Regular cardiac myocyte (primary cell): ENCODE measurements around the gene STK11IP. TPM values are rescaled to one million over a fixed set of nuclear protein-coding genes. Genes with fewer than 3 reads are reported as not detected.

Experiments
- total RNA-seq: library from RNA; depleted of rRNA; stranded (reverse); fragments of >200 nt; gene quantifications from 2 replicates; pipeline ENCODE4 v1.2.3, GENCODE V29; 2014

STK11IP gene, protein sequence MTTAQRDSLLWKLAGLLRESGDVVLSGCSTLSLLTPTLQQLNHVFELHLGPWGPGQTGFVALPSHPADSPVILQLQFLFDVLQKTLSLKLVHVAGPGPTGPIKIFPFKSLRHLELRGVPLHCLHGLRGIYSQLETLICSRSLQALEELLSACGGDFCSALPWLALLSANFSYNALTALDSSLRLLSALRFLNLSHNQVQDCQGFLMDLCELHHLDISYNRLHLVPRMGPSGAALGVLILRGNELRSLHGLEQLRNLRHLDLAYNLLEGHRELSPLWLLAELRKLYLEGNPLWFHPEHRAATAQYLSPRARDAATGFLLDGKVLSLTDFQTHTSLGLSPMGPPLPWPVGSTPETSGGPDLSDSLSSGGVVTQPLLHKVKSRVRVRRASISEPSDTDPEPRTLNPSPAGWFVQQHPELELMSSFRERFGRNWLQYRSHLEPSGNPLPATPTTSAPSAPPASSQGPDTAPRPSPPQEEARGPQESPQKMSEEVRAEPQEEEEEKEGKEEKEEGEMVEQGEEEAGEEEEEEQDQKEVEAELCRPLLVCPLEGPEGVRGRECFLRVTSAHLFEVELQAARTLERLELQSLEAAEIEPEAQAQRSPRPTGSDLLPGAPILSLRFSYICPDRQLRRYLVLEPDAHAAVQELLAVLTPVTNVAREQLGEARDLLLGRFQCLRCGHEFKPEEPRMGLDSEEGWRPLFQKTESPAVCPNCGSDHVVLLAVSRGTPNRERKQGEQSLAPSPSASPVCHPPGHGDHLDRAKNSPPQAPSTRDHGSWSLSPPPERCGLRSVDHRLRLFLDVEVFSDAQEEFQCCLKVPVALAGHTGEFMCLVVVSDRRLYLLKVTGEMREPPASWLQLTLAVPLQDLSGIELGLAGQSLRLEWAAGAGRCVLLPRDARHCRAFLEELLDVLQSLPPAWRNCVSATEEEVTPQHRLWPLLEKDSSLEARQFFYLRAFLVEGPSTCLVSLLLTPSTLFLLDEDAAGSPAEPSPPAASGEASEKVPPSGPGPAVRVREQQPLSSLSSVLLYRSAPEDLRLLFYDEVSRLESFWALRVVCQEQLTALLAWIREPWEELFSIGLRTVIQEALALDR
- total RNA-seq = 11.5 and 19.4 TPM in 2 replicates

DNA sequence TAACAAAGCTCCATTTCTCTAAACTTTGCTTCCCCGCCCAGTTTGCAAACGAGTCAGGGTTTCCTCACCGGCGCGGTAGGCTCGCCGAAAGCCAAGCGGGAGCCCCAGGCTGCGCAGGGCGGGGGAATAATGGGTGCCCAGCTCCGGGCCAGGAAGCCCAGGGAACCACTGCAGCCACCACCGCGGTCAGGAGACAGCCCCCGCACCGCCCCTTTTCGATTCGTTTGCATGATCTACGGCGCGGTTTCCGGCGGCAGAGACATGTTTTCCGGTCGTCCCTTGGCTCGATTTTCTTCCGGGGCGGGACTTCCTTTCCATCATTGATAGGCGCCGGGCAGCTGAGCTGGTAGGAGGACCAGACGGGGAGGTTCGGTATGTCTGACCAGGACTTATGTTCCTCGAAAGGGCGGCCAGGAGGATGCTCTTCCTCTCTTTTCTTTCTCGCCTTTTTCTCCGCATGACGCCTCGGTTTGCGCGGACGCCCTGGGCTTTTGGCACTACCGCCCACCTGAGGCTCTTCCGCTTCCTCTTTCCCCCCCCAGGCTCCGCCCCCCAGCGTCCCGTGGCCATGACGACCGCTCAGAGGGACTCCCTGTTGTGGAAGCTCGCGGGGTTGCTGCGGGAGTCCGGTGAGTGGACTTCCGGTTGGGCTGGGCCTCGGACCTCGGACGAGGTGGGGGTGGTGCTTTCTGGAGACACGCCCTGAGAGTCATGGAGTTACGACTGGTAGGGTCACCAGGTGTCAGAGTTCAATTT lies at the start of gene STK11IP:
TSS of gene STK11IP (plus strand) at position 306 of the 756 bp plus-strand sequence. CDS start at position 569, 263 bp downstream.

DNA sequence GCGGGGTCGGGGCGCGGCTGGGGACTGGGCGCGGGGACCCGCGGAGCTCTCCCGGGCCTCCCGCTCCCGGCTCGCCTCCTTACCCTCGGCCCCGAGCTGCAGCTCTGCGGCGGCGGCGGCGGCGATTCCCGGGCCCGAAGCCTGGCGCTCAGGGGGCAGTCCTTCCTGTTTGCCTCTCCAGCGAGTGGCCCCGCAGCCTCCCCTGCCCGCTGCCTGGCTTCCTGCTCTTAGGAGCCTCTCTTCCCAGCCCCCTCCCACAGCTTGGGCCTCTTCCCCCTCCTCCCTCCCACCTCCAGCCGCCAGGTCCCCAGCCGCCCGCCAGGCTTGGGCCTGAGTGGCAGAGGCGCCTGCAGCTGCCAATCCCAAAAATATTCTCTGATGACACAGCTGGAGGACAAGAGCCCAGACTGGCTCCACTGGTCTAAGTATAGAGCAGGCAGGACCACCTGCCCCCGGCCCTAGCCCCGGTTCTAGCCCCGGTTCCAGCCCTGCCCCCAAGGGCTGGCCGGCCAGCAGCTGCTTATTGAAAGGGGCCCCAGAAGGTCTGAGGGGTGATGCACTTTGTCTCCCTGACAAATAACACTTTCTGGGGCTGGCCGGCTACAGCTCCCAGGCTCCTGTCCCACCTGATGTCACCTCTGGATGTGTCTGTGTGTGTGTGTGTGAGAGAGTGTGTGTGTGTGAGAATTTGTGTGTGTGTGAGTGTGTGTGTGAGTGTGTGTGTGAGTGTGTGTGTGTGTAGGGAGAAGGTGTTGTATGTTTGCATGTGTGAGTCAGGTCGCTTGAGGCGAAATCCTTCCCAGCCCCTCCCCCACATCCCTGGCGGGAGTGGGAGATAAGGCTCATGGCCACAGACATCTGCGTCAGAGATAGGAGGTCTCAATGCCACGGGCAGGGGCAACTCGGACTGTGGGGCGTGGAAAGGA lies 26.1 kb upstream of the STK11IP start, which contains the start of gene OBSL1:
TSS of gene OBSL1 (minus strand) at position 229 of the 926 bp plus-strand sequence. CDS start 307 bp downstream, outside the sequence.

DNA sequence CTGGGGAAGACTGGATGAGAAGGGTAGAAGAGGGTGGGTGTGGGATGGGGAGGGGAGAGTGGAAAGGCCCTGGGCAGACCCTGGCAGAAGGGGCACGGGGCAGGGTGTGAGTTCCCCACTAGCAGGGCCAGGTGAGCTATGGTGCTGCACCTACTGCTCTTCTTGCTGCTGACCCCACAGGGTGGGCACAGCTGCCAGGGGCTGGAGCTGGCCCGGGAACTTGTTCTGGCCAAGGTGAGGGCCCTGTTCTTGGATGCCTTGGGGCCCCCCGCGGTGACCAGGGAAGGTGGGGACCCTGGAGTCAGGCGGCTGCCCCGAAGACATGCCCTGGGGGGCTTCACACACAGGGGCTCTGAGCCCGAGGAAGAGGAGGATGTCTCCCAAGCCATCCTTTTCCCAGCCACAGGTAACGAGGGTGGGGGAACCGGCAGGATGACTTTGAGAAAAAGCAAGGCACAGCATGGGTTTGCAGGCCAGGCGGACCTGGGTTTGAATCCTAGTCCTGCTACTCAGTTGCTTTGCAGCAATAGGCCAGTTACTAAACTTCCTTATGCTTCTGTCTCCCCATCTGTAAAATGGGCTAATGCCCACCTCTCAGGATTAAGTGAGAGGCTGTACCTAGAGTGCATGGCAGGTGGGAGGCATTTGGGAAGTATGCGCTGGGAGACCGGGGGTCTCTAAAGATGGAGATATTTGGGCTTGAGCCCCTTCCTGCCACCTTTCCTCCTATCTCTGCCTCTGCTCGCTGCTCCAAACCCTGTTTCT lies 25.2 kb upstream of the STK11IP start, which contains the start of gene INHA:
TSS of gene INHA (plus strand) at position 74 of the 765 bp plus-strand sequence. CDS start at position 139, 65 bp downstream.

DNA sequence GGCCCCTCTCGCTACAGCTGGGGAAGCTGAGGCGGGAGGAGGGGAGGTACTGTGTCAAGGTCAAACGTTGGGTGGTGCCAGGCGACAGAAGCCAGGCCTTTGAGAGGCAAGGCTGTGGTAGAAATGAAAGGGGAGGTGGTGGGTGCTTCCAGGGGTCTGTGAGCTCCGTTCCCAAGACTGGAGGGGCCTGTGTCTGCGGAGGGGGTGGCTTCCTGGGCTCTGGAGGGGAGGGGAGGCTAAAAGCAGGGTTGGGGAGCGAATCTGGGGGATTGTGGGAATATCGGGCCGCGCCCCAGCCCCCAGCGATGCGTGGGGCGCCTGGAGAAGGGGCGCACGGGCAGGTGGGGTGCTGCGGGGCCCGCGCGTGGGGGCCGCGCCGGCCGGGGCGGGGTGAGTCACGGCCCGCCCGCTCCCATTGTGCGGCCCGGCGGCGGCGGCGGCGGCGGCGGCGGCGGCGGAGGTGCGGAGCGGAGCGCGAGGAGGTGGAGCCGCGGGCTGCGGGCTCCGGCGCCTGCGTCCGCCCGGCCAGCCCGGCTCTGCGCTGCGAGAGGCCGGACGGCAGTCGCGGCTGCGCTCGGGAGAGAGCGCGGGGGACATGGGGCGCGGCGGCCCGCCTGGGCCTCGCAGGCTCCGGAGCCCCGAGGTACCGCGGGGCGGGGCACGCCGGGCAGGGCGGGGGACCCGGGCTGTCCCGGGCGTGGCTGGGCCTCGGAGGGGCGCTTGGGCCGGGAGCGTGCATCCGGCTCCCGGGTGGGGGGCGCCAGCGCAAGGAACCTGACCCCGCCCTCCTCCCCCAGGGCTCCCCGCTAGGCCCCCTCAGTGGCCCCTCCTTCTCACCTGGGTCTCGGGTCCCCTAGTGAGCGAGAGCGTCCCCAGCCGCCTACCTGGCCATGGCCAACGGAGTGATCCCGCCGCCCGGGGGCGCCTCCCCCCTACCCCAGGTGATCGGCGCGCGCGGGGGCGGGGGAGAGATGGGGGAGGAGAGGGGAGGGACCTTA lies 29.7 kb downstream of the STK11IP start, which contains the start of gene SLC4A3:
TSS of gene SLC4A3 (plus strand) at position 528 of the 998 bp plus-strand sequence. CDS start at position 891, 363 bp downstream.

Other genes starting within 250 kb of the STK11IP start
- gene DNPEP, start 209.9 kb upstream of the STK11IP start, total RNA-seq = 50.0 and 61.2 TPM in 2 replicates
- 0.77 and 1.7 TPM in 2 replicates for gene DES, start 179.5 kb upstream of the STK11IP start, total RNA-seq
- gene SPEG, start 163.0 kb upstream of the STK11IP start, total RNA-seq = 7.9 and 13.0 TPM in 2 replicates
- 50.2 and 71.5 TPM in 2 replicates for gene GMPPA, start 99.0 kb upstream of the STK11IP start, total RNA-seq
- 0.85 TPM in 1 of 2 replicates, not detected in the other for gene ASIC4, start 83.4 kb upstream of the STK11IP start, total RNA-seq
- gene CHPF, start 54.0 kb upstream of the STK11IP start, total RNA-seq = 101 and 192 TPM in 2 replicates
- 0.96 and 2.0 TPM in 2 replicates for gene TMEM198, start 53.8 kb upstream of the STK11IP start, total RNA-seq
- gene OBSL1, start 26.3 kb upstream of the STK11IP start, total RNA-seq = 26.6 and 45.1 TPM in 2 replicates
- 0.56 TPM in 1 of 2 replicates, not detected in the other for gene INHA, start 25.5 kb upstream of the STK11IP start, total RNA-seq
- 0.96 and 4.2 TPM in 2 replicates for gene SLC4A3, start 29.8 kb downstream of the STK11IP start, total RNA-seq